Transverse colon (tissue), 4 donors: Measurements from ENCODE around the gene SNX32. TPM values are rescaled to one million over a fixed set of nuclear protein-coding genes. Genes with fewer than 3 reads are reported as not detected.

Experiments used
- DNase-seq: peaks from one replicate; pipeline ENCODE4 v3.0.0-alpha.2; 2019
- H3K27ac ChIP-seq, 4 donors: fragments of 200-600 bp; sonication (generic); 2 replicates each; pipeline ENCODE4 v1.5.1; 2016 to 2018; ENCODE audit warnings: inconsistent platforms in 4 of 4
- H3K27me3 ChIP-seq: fragments of 200-600 bp; sonication (generic); 2 replicates; pipeline ENCODE4 v1.5.1; 2017; ENCODE audit warnings: inconsistent platforms
- H3K36me3 ChIP-seq, 4 donors: fragments of 200-600 bp; sonication (generic); 2 replicates each; pipeline ENCODE4 v1.5.1; 2017 to 2019; ENCODE audit warnings: inconsistent platforms in 4 of 4
- H3K4me1 ChIP-seq, 4 donors: fragments of 200-600 bp; sonication (generic); 2 replicates each; pipeline ENCODE4 v1.5.1; 2017 to 2020; ENCODE audit warnings: inconsistent platforms in 4 of 4
- H3K4me3 ChIP-seq, 4 donors: fragments of 200-600 bp; sonication (generic); 1 replicate in 1 of 4; 2 replicates in 3 of 4; pipeline versions ENCODE4 v1.5.1 to v1.6.1; 2017 to 2019; ENCODE audit warnings: inconsistent platforms in 4 of 4
- H3K9me3 ChIP-seq, 2 donors: fragments of 200-600 bp; sonication (generic); 2 replicates each; pipeline ENCODE4 v1.5.1; 2017 to 2019; ENCODE audit warnings: inconsistent platforms in 2 of 2
- CTCF ChIP-seq, 5 experiments: fragments of 200-600 bp in 3 of 5; fragments of 450-650 bp in 2 of 5; sonication (generic) in 3 of 5; IDR thresholded peaks; 1 replicate in 2 of 5; 2 replicates in 3 of 5; pipeline ENCODE4 v1.5.1; 2016 to 2017; ENCODE audit warnings: antibody characterized with exemption in 5 of 5, inconsistent platforms in 3 of 5, mild to moderate bottlenecking in 2 of 5, moderate library complexity in 1 of 5
- EP300 ChIP-seq: sonication (generic); formaldehyde crosslinking; IDR thresholded peaks from one replicate; pipeline ENCODE4 v1.6.1; 2017; ENCODE audit warnings: antibody characterized with exemption, low read depth
- POLR2A ChIP-seq: fragments of 450-650 bp; IDR thresholded peaks from one replicate; pipeline ENCODE4 v1.6.1; 2016; ENCODE audit warnings: antibody characterized with exemption, mild to moderate bottlenecking, moderate library complexity
- POLR2AphosphoS5 ChIP-seq, 3 donors: sonication (generic); formaldehyde crosslinking; IDR thresholded peaks; one replicate each; pipeline ENCODE4 v1.6.1; 2016; ENCODE audit warnings: antibody characterized with exemption in 3 of 3
- WGBS, 2 donors: methylation state at CpG; one replicate each; pipeline ENCODE4 v1.1.5; 2018; ENCODE audit warnings: low coverage in 1 of 2; 5-methylcytosine and 5-hydroxymethylcytosine counted together
- in situ Hi-C, 4 donors: fragments of 200-750 bp; cut with MboI; loops; one replicate each; pipeline versions ENCODE4 v1.15.0 to v1.15.1; 2017; ENCODE audit warnings: low sequenced_read_pairs in 3 of 4, low pct_ligation_motif_present in 1 of 4, low pct_unique_long_range_greater_than_20kb in 1 of 4
- intact Hi-C: fragments of 100-400 bp; cut with DNase I; formaldehyde crosslinking; loops from one replicate; pipeline ENCODE4 v1.15.1; 2023; ENCODE audit warnings: low total_unique reads
- total RNA-seq, 4 donors: library from RNA; depleted of rRNA; stranded (reverse); fragments of >200 nt; gene quantifications; one replicate each; pipeline ENCODE4 v1.1.0, GENCODE V29; 2016

The SNX32 gene
- total RNA-seq, result 10 to 100 TPM in 1 of 4 donors, 1 to 10 TPM in 1, under 1 TPM in 1, not detected in 1; 0.60 to 10.0 (median 1.6) TPM

- Histone ChIP-seq H3K27me3 (no peaks in the 10 kb centered on the region), H3K4me3 (peak within 1 kb of the TSS; percentile 36 to 61 (median 48)), H3K36me3 (no peaks in the 10 kb centered on the region), H3K27ac (peak within 1 kb of the TSS; percentile 36 to 66 (median 44)), H3K9me3 (no peaks in the 10 kb centered on the region), H3K4me1 (peaks cover 6 to 16% (median 11%) of the 10 kb centered on the region in 4 donors)
- in situ Hi-C loops, result no loop called here
- TF ChIP-seq POLR2AphosphoS5 (IDR thresholded peaks at IDR 0.05), result no peak
- peak; percentile 97 for DNase-seq
- 0 to 6% methylated on average over 5 to 60 of the region's 63 CpGs for WGBS, 2 donors
- intact Hi-C loops, result no loop called here
Observed at GRCh38 chr11:65833297-65834030, at the start of gene SNX32. TSS of gene SNX32 (plus strand) at chr11:65833963. CDS start at chr11:65834066, 103 bp downstream.

GRCh38 chr11:65785319-65786007, 48.3 kb upstream of the SNX32 start:
- in situ Hi-C loops, result no loop called here
- H3K36me3 ChIP-seq, result no peaks in the 10 kb centered on the region
- no peak for DNase-seq
- H3K9me3 ChIP-seq, result no peaks in the 10 kb centered on the region
- WGBS, 2 donors, result 80 to 100% methylated on average over 4 to 8 of the region's 8 CpGs
- TF ChIP-seq POLR2AphosphoS5 (IDR thresholded peaks at IDR 0.05) (no peak), POLR2A (no peak), EP300 (no peak), CTCF (IDR thresholded peaks at IDR 0.05) (no peak)
- H3K4me1 ChIP-seq, result peaks cover 10 to 45% (median 33%) of the 10 kb centered on the region in 4 donors
- no peak overlapping the region for H3K27ac ChIP-seq
- peaks cover 38% of the 10 kb centered on the region for H3K27me3 ChIP-seq
- intact Hi-C loops, result no loop called here
- H3K4me3 ChIP-seq, result no peak overlapping the region

- in situ Hi-C loops (no loop called here), intact Hi-C loops (no loop called here)
- 24% methylated on average over 63 of the region's 74 CpGs; no CpG with 5 or more reads in 1 of the 2 donors for WGBS, 2 donors
- Histone ChIP-seq H3K27me3 (peaks cover 38% of the 10 kb centered on the region), H3K4me3 (peak overlapping the region in 3 of 4 donors; percentile 7 to 70 (median 59)), H3K4me1 (peaks cover 10 to 52% (median 40%) of the 10 kb centered on the region in 4 donors), H3K36me3 (no peaks in the 10 kb centered on the region), H3K27ac (peak overlapping the region; percentile 26 to 86 (median 51)), H3K9me3 (no peaks in the 10 kb centered on the region)
- TF ChIP-seq POLR2A (no peak), EP300 (no peak), POLR2AphosphoS5 (IDR thresholded peaks at IDR 0.05) (no peak), CTCF (IDR thresholded peaks at IDR 0.05) (no peak)
- DNase-seq, result no peak
Observed at GRCh38 chr11:65786008-65786785, 47.6 kb upstream of the SNX32 start.

GRCh38 chr11:65786786-65787636, 46.8 kb upstream of the SNX32 start, which contains the start of gene OVOL1:
TSS of gene OVOL1 (plus strand) at chr11:65787063. CDS start at chr11:65787374, 311 bp downstream.
- in situ Hi-C loops, result no loop called here
- TF ChIP-seq POLR2A, result peak; percentile 95
- peak; percentile 81 to 97 (median 96) for TF ChIP-seq POLR2AphosphoS5 (IDR thresholded peaks at IDR 0.05)
- no peak for TF ChIP-seq EP300
- TF ChIP-seq CTCF (IDR thresholded peaks at IDR 0.05), result no peak
- 0 to 2% methylated on average over 5 to 52 of the region's 112 CpGs for WGBS, 2 donors

More at GRCh38 chr11:65786786-65787636, 46.8 kb upstream of the SNX32 start, which contains the start of gene OVOL1:
- peak; percentile 91 for DNase-seq
- Histone ChIP-seq H3K9me3 (no peaks in the 10 kb centered on the region), H3K4me1 (peaks cover 9 to 53% (median 41%) of the 10 kb centered on the region in 4 donors), H3K27me3 (peaks cover 38% of the 10 kb centered on the region), H3K36me3 (no peaks in the 10 kb centered on the region), H3K4me3 (peak within 1 kb of the TSS; percentile 44 to 70 (median 54)), H3K27ac (peak within 1 kb of the TSS; percentile 80 to 93 (median 86))
- intact Hi-C loops, result no loop called here
